ENCODE measurements around the gene ZNF112. TPM values are rescaled to one million over a fixed set of nuclear protein-coding genes. Genes with fewer than 3 reads are reported as not detected.
"Not testable (repeated sequence)": the region's sequence is repeated elsewhere in the genome, so short reads cannot be mapped to it uniquely, and the experiment has no call there.

Gene ZNF112
- total RNA-seq (1 to 10 TPM; 1.0 to 1.2 TPM), polyA plus RNA-seq (not detected), total RNA-seq (0 to 0.78 (median 0.39) reads per million in 6 experiments)

DNA sequence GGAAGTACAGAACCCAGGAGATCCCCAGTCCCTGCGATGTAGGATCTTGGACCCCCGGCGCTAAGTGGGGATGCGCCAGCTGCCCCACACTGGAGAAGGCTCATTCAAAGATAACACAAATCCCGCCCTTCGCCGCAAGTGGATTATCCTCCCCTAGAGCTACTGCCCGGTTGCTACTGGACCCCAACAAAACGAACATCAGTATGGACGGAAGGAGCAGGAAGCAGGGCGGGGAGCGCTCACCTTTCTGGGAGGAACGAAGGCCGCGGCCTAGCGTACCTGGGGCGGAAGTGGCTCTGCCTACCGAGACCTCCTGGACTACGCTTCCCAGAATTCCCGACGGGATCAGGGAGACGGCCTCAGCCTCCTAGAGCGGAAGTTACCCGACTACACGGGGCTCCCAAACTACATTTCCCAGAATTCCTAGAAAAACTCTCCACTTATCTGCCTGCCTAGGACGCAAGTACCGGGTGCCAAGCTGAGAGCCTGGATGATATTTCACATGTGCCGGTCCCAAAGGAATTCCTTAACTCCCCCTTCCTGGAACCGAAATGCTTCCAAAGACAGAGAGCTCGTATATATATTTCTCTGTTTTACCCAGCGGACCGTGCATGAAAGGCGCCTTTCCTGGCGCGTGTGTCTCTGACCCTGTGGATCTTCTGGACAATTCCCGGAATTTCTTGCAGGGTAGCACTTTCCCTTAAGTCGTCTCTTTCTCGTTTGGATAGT, at the start of gene ZNF112:
Gene ZNF112, minus strand, starts transcription at position 298 of the 729 bp plus-strand sequence. CDS start 16,141 bp downstream, outside the sequence.
- POLR2A ChIA-PET: no interaction called here
- Mint-ChIP-seq H3K27me3 (peaks cover 5 to 13% (median 9%) of the 10 kb centered on the region in 5 donors), H3K4me1 (peaks cover 3 to 11% (median 7%) of the 10 kb centered on the region in 4 donors), H3K36me3 (peaks cover 0 to 61% (median 23%) of the 10 kb centered on the region in 3 donors), H3K27ac (peak within 1 kb of the TSS in 6 of 10 donors; percentile 15 to 78 (median 33)), H3K4me3 (peak within 1 kb of the TSS; percentile 56 to 87 (median 76)), H3K9me3 (peaks cover 24 to 89% (median 60%) of the 10 kb centered on the region in 9 donors)
- peak in 3 of 10 donors; percentile 1 to 66 (median 2) for DNase-seq
- peak in 1 of 2 donors; percentile 23 for ATAC-seq

DNA sequence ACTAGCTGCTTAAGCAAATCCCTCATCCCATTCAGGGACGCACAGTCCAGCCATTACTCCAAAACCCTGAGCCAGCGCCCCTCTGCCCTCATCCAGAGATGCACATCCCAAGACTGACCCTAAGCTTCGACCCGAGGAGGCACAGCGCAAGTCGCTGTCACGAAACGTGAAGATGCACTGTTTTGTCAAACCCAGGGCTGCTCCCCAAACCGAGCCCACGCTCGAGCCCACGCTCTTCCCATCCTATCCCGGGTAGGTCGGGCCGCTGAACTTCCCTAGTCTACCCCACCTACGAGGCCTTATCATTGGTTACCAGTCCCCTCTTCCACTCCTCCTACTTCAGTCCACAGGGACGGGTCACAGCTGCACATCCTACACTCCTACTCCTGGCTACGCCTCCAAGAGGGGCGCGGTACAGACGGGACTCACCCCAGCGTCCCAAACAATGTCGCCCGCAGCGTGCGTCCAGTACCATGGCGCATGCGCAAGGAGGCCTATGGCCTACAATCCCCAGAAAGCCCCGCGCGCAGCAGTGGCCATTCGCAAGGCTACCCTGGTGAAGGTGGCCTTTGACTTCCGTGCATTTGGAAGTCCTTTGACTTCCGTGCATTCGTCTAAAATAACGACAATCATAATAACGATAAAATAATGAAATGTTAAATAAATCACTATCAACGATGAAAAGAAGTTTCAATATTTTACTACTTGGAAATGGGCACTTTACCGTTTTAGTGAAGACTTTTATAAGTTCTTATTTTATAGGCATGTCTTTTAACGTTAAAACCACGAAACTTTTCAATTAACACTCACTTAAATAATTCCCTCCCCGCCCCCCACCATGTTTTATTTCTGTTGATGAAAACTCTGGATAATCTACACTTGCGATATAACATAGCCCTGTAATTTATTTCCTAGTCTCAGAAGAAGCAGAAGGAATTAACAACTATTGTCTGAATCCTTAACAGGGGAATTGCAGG, 44.9 kb upstream of the ZNF112 start, which contains the start of gene ZNF285:
Gene ZNF285, minus strand, starts transcription at position 470 of the 977 bp plus-strand sequence. CDS start 4,395 bp downstream, outside the sequence.
- H3K4me3 Mint-ChIP-seq: peak within 1 kb of the TSS; percentile 86 to 100 (median 95)
- peak within 1 kb of the TSS; percentile 44 to 93 (median 86) for H3K27ac Mint-ChIP-seq
- H3K27me3 Mint-ChIP-seq: peaks cover 0 to 13% (median 7%) of the 10 kb centered on the region in 5 donors
- peaks cover 13 to 80% (median 48%) of the 10 kb centered on the region in 9 donors for H3K9me3 Mint-ChIP-seq
- ATAC-seq: peak; percentile 97 to 99
- POLR2A ChIA-PET: interaction anchor here (0.9 kb wide), 1 partner anchor 195 kb away, joined by 3 read pairs; no protein-coding TSS in a partner anchor
- peaks cover 5 to 13% (median 10%) of the 10 kb centered on the region in 4 donors for H3K4me1 Mint-ChIP-seq
- DNase-seq: peak; percentile 60 to 93 (median 75)
- peaks cover 19 to 61% (median 57%) of the 10 kb centered on the region in 3 donors for H3K36me3 Mint-ChIP-seq

DNA sequence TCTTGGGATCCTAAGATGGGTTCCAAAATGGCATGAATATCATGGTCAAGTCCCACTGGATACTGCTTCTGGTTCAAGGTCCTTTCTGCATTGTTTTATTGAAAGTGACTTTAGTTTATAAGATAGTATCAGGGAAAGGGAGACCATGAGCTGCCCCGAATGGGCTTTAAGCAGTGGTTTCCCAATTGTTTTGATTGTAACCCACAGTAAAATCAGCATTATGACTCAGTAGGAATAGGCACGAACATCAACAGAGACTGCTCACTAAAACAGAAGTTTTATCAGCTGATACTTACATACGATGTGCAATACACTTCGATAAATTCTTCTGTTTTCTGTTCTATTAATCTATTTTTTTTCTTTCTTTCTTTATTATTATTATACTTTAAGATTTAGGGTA, 32.8 kb upstream of the ZNF112 start:
- peaks cover 14 to 93% (median 59%) of the 10 kb centered on the region in 9 donors for H3K9me3 Mint-ChIP-seq
- POLR2A ChIA-PET, H3K4me1 Mint-ChIP-seq, H3K27ac Mint-ChIP-seq, H3K4me3 Mint-ChIP-seq, DNase-seq, H3K27me3 Mint-ChIP-seq, ATAC-seq: not testable (repeated sequence)
- peaks cover 76 to 86% (median 77%) of the 10 kb centered on the region in 3 donors for H3K36me3 Mint-ChIP-seq

DNA sequence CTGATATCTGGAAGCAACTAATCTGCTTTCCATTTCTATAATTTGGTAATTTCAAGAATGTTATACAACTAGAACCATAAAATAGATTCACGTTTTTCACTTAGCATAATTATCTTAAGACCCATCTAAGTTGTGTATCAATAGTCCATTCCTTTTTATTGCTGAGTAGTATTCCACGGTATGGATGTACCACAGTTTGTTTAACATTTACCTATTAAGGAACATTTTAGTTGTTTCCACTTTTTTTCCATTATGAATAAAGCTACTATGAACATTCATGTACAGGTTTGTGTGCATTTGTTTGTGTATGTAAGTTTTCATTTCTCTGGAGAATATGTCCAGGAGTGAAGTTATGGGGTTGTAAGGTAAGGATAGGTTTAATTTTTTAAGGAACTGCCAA, 18.3 kb upstream of the ZNF112 start:
- H3K9me3 Mint-ChIP-seq: peaks cover 7 to 96% (median 55%) of the 10 kb centered on the region in 9 donors
- H3K27ac Mint-ChIP-seq: no peak overlapping the region
- no peaks in the 10 kb centered on the region for H3K4me1 Mint-ChIP-seq
- DNase-seq: no peak
- peaks cover 0 to 60% (median 12%) of the 10 kb centered on the region in 3 donors for H3K36me3 Mint-ChIP-seq
- no peak overlapping the region for H3K4me3 Mint-ChIP-seq
- no peak for ATAC-seq
- H3K27me3 Mint-ChIP-seq: peaks cover 0 to 4% (median 0%) of the 10 kb centered on the region in 5 donors
- POLR2A ChIA-PET: no interaction called here

DNA sequence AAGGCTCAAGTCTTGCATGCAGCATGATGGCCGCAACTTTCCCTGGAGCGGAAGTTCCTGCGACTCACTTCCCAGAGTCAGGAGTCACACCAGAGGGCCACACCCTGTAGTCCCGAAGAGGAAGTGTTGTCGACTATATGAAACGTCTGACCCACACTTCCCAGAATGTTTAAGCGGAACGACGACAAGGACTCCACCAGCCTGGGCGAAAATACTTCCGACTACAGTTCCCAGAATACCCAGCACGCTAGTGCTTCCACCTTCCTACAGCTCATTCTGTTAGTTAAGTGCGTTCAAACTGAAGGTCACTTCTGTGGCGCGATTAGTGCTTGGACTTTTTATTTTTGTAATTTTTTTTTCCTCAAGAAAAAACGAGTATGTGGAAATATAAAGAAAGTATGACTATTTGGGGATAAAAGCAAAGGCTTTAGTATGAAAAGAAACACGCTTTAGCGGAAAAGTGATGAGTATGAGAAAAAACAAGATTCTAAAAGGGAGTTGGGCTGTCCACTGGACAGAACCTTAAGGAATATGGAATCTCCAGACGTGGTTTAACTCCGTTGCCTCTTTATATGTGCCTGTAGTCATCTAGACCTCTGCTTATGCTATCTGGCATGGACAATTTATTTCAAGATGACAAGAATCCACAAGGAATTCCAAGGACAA, 15.5 kb upstream of the ZNF112 start:
- H3K9me3 Mint-ChIP-seq: peaks cover 0 to 98% (median 60%) of the 10 kb centered on the region in 9 donors

DNA sequence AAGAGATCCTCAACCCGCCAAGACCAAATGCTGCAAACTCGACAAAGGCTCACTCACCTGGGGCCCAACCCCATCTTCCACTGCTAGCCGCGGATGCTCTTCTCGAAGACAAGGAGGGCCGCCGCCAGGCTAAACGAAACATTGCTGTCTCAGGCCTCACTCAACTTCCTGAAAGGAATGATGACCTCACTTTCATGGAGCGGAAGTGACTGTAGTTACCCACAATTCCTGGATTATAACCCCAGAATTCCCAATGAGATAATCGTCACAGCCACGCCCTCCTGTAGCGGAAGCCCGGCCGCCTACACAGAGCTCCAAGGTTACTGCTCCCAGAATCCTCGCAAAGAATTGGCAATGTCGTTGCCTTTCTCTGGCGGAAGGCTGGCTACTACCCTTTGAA, 10.5 kb upstream of the ZNF112 start:
- POLR2A ChIA-PET: no interaction called here
- Mint-ChIP-seq H3K4me1 (no peaks in the 10 kb centered on the region), H3K27me3 (peaks cover 0 to 11% (median 0%) of the 10 kb centered on the region in 5 donors), H3K9me3 (peaks cover 4 to 95% (median 49%) of the 10 kb centered on the region in 9 donors), H3K4me3 (no peak overlapping the region), H3K27ac (no peak overlapping the region), H3K36me3 (peaks cover 0 to 59% (median 8%) of the 10 kb centered on the region in 3 donors)
- DNase-seq (no peak), ATAC-seq (no peak)

More for the DNA sequence above, 15.5 kb upstream of the ZNF112 start:
- H3K36me3 Mint-ChIP-seq: peaks cover 0 to 66% (median 9%) of the 10 kb centered on the region in 3 donors
- no peaks in the 10 kb centered on the region for H3K4me1 Mint-ChIP-seq
- POLR2A ChIA-PET: no interaction called here
- H3K27me3 Mint-ChIP-seq: peaks cover 0 to 8% (median 0%) of the 10 kb centered on the region in 5 donors
- no peak overlapping the region for H3K4me3 Mint-ChIP-seq
- no peak overlapping the region for H3K27ac Mint-ChIP-seq
- ATAC-seq (no peak), DNase-seq (no peak)

- H3K36me3 Mint-ChIP-seq: peaks cover 0 to 56% (median 22%) of the 10 kb centered on the region in 3 donors
- DNase-seq (no peak), ATAC-seq (no peak)
- peaks cover 14 to 91% (median 42%) of the 10 kb centered on the region in 9 donors for H3K9me3 Mint-ChIP-seq
- POLR2A ChIA-PET: no interaction called here
- no peak overlapping the region for H3K27ac Mint-ChIP-seq
- H3K4me3 Mint-ChIP-seq: no peak overlapping the region
- H3K27me3 Mint-ChIP-seq: peaks cover 0 to 3% (median 0%) of the 10 kb centered on the region in 5 donors
- H3K4me1 Mint-ChIP-seq: peaks cover 0 to 6% (median 0%) of the 10 kb centered on the region in 4 donors
These were observed 9.9 kb downstream of the ZNF112 start for GRCh38 chr19:44346556-44346955.

DNA sequence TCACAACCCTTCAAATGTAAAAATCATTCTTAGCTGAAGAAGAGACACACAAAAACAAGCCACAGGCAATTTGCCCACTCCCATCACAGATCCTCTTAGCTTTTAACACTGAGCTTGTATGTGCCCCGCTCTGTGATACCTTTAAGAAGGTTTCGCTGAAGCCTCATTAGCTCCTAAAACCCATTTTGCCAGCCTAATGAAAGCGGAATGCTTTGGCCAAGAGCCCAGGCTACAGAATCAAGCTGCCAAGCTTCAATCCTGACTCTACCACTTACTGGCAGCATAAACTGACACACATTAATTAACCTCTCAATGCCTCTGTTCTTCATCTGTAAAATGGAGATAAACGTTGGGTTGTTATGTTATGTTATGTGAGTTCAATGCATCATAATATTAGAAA, 10.5 kb downstream of the ZNF112 start:
- POLR2A ChIA-PET: no interaction called here
- peaks cover 14 to 91% (median 44%) of the 10 kb centered on the region in 9 donors for H3K9me3 Mint-ChIP-seq
- H3K36me3 Mint-ChIP-seq: peaks cover 0 to 52% (median 22%) of the 10 kb centered on the region in 3 donors

GRCh38 chr19:44344255-44344654, 12.2 kb downstream of the ZNF112 start:
- peaks cover 6 to 46% (median 18%) of the 10 kb centered on the region in 3 donors for H3K36me3 Mint-ChIP-seq
- ATAC-seq (no peak), DNase-seq (no peak)
- no peak overlapping the region for H3K27ac Mint-ChIP-seq
- H3K27me3 Mint-ChIP-seq: no peaks in the 10 kb centered on the region
- H3K4me1 Mint-ChIP-seq: peaks cover 0 to 6% (median 0%) of the 10 kb centered on the region in 4 donors
- POLR2A ChIA-PET: no interaction called here
- peaks cover 12 to 90% (median 52%) of the 10 kb centered on the region in 9 donors for H3K9me3 Mint-ChIP-seq
- H3K4me3 Mint-ChIP-seq: no peak overlapping the region

More for the DNA sequence above, 10.5 kb downstream of the ZNF112 start:
- no peak for DNase-seq
- Mint-ChIP-seq H3K27me3 (peaks cover 0 to 3% (median 0%) of the 10 kb centered on the region in 5 donors), H3K27ac (no peak overlapping the region), H3K4me1 (peaks cover 0 to 6% (median 0%) of the 10 kb centered on the region in 4 donors), H3K4me3 (no peak overlapping the region)
- ATAC-seq: no peak

GRCh38 chr19:44341794-44342193, 14.7 kb downstream of the ZNF112 start:
- DNase-seq: no peak
- ATAC-seq: no peak
- peaks cover 0 to 6% (median 0%) of the 10 kb centered on the region in 4 donors for H3K4me1 Mint-ChIP-seq
- peaks cover 0 to 2% (median 0%) of the 10 kb centered on the region in 5 donors for H3K27me3 Mint-ChIP-seq
- H3K27ac Mint-ChIP-seq: no peak overlapping the region
- POLR2A ChIA-PET: no interaction called here
- H3K36me3 Mint-ChIP-seq: peaks cover 14 to 46% (median 15%) of the 10 kb centered on the region in 3 donors
- peaks cover 13 to 88% (median 47%) of the 10 kb centered on the region in 9 donors for H3K9me3 Mint-ChIP-seq
- no peak overlapping the region for H3K4me3 Mint-ChIP-seq

GRCh38 chr19:44334639-44335038, 21.8 kb downstream of the ZNF112 start:
- peaks cover 30 to 93% (median 67%) of the 10 kb centered on the region in 9 donors for H3K9me3 Mint-ChIP-seq
- H3K27me3 Mint-ChIP-seq, POLR2A ChIA-PET, DNase-seq, H3K27ac Mint-ChIP-seq, H3K4me1 Mint-ChIP-seq, H3K4me3 Mint-ChIP-seq, ATAC-seq: not testable (repeated sequence)
- peaks cover 45 to 74% (median 54%) of the 10 kb centered on the region in 3 donors for H3K36me3 Mint-ChIP-seq
